Stimulated activated CD8-positive, alpha-beta memory T cell treated with anti-CD3 and anti-CD28 coated beads, Interleukin-2, amount 100 ng/mL, for 1 hour (primary cell): ENCODE measurements around the gene VAX1.
"Not testable (repeated sequence)": the region's sequence is repeated elsewhere in the genome, so short reads cannot be mapped to it uniquely, and the experiment has no call there.

Experiments used
- DNase-seq, 2 donors: peaks; one replicate each; pipeline ENCODE4 v3.0.0-alpha.2; 2020; ENCODE audit warnings: low read depth in 2 of 2

Gene VAX1, protein sequence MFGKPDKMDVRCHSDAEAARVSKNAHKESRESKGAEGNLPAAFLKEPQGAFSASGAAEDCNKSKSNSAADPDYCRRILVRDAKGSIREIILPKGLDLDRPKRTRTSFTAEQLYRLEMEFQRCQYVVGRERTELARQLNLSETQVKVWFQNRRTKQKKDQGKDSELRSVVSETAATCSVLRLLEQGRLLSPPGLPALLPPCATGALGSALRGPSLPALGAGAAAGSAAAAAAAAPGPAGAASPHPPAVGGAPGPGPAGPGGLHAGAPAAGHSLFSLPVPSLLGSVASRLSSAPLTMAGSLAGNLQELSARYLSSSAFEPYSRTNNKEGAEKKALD

DNA sequence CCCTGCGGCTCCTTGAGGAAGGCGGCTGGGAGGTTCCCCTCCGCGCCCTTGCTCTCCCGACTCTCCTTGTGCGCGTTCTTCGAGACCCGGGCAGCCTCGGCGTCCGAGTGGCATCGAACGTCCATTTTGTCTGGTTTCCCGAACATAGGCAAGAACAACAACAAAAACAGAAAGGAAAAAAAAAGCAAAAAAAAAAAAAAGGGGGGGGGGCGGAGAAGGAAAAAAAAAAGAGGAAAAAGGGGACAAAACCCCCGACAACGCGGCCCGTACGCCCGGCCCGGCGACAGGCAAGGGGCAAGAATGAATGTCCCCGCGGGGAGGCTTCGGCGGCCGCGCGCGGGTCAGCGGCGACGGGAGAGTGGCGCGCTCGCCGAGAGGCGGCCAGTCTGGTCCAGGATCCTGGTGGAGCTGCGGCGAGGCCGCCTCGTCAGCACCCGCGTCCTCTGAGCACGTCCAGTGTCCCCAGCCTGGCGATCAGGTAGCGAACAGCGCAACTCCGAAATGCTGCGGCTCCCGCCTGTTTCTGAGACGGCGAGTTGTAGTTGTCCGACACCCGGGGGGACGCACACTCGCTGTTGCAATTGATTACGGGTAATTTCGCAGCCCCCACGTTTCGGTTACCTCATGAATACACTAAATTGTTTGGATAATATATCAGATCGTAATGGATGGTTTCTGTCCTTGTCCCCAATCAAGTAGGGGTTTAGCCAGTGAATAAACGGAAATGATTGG is at the start of gene VAX1:
Gene VAX1, minus strand, starts transcription at position 360 of the 732 bp plus-strand sequence. Its CDS starts 214 bp downstream, at position 146.
- no peak for DNase-seq

DNA sequence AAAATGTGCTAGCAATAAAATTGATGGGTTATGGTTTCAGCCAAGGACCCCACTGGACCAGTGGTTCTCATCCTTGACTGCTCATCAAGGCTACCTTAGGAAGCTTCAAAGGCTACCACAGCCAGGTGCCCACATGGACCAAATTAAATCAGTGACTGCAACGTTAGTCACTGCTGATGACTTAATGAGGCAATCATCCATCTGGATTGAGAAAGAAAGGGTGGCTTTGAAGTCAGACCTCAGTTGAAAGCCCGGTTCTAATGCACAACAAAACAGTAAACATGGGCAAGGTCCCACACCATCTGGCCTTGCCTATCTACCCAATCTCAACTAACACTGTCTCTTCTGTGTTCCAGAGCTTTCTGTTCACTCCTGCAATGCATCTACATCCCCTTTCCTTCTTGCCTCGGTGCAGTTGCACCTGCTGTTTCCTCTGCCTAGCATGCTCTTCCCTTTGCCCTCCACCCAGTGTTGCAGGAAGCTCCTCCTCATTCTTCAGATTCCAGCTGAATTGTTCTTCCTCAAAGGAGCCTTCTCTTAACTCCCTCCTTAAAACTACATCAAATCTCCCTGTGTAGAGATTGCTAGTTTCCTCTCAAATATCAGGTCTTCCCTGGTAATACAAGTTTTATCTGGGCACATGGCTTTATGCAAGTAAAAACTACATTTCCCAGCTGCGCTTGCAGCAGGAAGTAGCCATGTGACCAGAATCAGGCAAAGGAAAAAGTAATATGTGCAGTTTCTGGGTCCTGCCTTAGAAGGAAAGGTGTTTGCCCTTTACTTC is 49.0 kb upstream of the VAX1 start:
- no peak for DNase-seq

DNA sequence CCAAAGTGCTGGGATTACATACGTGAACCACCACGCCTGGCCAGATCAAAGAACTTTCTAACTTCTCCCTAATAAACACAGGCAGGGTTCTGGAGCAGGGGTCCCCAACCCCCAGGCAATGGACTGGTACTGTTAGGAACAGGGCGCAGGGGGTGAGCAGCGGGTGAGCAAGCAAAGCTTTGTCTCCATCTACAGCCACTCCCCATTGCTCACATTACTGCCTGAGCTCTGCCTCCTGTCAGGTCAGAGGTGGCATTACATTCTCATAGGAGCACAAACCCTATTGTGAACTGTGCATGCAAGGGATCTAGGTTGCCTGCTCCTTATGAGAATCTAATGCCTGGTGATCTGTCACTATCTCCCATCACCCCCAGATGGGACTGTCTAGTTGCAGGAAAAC is 47.7 kb upstream of the VAX1 start:
- not testable (repeated sequence) for DNase-seq

DNA sequence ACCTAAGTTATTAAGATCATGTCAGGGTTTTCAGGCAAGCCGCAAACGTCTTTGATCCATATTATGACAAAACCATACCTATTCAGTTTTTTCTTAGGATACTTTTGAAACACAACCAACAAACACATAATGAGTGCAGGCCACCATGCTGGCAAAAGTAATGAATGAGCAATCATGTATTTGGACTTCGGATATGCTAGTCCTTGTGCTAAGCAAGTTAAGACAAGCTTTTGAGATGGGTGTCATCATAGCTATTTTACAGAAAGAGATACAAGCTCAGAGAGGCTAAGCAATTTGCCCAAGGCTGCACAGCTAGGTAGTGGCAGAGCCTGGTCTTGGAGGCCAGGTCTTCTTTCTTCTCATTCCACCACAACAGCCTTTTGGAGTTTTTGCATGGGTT is 46.8 kb upstream of the VAX1 start:
- DNase-seq, result no peak

DNA sequence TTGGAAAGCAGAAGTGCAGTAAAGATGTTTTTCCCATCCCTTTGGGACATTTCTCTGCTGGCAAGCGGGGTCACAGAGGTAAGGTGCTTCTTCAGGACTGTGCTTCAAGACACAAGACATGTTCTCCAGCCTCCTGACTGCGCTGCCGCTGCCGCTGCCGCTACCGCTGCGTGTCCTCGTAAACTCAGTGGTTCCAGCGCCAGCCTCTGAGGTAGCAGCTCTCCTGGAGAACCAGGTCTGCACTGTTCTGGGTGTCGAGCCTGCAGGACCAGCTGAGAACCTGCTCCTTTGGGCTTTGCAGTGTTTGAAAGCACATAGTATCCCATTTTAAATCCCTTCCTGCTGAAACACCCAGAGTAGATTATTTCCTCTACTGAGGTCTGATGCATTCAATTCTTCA is 46.2 kb upstream of the VAX1 start:
- DNase-seq, result no peak

DNA sequence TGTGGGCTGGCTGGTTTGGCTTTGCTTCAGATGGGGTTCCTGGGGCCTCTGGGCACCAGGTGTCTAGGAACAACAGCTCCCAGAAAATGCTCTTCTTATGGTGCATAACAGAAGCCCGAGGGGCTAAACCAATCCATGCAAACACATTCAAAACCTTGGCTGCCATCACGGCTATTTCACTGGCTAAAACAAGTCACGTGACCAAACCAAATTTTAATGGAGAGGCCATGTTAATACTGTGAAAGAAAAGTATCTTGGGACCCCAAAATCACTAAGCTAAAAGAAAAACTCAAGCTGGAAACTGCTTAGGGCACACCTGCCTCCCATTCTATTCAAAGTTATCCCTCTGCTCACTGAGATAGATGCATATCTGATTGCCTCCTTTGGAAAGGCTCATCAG is 40.1 kb upstream of the VAX1 start:
- DNase-seq, result no peak

DNA sequence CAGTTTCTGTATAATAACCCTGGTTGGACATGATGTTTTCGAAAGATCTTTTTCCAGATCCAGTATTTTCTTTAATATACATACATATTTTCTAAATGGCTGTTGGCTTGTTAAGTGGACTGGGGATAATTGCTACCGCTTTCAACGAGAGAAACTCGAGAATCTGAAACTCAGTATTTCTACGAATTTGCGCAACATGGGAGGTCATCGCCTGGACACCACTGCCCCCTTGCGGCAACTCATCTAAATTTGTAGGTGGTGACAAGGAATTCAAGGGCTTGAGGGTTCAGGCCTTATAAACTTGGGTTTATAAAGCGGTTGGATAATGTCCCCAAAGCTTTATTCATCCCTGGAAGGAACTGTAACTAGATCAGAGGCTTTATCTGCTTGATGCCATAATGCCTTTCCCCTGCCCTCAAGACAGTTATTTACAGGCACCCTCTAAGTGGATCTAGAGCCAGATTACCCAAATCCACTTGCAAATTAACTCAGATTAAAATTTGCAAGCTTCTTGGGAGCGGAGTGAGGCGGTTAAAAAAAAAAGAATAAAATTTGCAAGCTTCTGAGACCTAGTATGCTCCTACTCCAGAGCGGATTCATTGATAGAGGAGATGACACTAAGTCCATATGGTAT is 37.9 kb upstream of the VAX1 start:
- peak; percentile 29 to 57 for DNase-seq

DNA sequence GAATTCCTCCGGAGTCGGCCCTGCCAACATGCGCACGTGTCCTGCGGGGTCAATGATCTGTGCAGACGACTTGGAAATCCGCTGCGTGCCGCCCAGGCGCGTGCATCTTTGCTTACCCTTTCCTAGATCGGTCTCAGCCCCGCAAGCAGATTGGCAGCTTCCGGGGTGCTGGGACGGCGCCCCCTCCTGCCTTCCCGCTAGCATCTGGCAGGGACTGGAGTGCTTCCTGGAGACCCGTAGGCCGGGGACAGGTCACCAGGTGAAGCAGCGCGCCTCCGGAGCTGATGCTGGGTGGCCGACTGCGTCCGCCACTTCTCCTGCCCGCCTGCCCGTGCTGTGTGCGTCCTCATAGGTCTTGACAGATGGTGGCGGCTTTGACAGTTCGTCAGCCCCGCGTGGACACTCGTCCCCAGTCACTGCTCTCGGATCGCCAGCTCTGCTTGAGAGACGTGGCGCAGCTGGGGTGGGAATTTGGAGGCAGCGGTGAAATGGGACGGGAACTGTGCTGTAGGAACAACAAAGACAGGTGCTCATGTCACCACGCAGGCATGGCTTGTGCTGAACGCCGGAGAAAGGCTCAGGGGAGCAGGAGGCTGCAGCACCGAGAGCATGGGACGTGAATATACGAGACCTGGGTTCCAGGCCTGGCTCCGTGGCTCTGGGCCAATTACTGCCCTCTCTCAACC is 37.3 kb upstream of the VAX1 start:
- DNase-seq, result no peak

DNA sequence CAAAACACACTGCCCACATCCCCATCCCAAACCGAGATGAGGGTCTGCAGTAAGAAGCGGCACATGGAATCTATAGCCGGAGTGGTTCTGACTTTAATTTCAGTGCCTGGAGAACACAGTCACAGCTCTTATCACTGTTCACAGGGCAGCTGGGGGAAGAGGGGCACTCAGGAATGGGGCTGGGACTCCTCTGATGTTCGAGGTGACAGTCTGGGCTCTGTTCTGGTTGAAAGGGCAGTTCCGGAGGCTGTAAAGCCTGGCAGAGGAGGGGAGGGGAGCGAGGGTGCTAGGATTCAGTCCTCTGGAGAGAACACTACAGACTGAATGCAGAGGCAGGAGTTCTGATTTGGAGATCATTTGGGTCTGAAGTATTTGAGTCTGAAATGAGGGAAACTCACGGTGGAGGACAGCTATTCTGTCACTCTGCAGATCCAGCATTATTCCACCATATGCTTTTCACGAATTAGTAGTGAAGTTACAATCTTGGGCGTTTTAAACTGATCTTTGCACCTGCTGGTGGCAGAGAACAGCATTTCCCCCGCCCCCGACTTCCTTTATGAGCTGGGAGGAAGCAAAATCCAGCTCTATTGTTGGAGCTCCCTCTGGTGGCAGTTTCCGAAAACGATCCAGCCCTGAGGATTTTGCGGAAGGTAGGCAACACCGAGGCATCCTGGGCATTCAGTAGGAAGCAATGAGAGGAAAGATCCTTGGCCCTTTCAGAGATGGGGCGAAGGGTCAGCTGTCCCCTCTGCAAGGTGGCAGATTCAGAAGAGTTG is 36.6 kb upstream of the VAX1 start:
- peak; percentile 52 to 67 for DNase-seq

DNA sequence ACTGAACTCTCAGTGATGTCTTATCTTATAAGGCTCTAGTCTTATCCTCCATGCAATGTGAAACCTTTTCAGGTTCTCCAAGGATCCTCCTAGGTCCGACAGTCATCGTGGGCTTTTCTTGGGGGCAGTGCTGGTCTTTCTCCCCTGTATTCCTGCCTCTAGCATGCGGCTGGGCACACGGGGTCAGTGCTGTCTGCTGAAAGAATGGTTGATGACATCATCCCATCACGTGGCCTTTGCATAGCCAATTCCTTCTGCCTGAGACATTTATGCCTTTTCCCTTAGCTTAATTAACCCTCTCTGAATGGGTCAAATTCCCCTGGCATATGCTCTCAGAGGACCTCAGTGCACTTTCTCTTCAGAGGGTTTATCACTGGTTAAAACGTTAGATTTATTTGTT is 32.2 kb upstream of the VAX1 start:
- no peak for DNase-seq

DNA sequence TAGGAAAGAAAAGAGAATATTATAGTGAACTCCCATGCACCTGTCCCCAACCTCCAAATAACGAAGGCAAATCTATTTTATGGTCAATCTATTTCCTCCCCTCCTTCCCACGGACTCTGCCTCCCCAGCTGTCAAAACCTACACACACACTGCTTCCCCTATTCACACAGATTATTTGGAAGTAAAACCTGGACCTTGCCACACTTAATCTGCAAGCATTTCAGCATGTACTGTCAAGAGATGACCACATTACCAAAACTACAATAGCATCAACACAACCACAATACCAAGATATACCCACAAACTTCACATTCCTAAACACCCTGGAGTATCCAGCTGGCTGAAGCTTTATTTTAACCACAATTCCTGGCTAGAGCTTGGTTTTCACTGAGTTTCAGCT is 31.4 kb upstream of the VAX1 start:
- DNase-seq, result no peak

DNA sequence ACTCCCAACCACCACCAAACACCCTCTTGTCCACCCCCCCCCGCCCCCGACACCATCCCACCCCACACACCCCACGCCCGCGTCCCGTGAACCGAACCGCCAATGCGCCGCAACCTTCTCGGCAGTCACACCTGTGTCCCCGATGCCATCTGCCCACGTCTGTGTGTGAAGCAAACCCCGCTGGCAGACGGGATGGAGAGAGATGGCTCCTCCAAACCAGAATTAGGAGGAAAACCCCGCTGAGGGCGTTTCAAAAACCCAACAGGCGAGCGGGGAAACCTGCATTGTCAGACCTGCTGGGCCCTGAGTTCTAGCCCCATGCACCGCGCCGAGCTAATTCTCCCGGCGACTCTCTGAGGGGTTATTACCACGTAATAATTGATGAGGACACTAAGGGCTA is 30.7 kb upstream of the VAX1 start:
- no peak for DNase-seq

DNA sequence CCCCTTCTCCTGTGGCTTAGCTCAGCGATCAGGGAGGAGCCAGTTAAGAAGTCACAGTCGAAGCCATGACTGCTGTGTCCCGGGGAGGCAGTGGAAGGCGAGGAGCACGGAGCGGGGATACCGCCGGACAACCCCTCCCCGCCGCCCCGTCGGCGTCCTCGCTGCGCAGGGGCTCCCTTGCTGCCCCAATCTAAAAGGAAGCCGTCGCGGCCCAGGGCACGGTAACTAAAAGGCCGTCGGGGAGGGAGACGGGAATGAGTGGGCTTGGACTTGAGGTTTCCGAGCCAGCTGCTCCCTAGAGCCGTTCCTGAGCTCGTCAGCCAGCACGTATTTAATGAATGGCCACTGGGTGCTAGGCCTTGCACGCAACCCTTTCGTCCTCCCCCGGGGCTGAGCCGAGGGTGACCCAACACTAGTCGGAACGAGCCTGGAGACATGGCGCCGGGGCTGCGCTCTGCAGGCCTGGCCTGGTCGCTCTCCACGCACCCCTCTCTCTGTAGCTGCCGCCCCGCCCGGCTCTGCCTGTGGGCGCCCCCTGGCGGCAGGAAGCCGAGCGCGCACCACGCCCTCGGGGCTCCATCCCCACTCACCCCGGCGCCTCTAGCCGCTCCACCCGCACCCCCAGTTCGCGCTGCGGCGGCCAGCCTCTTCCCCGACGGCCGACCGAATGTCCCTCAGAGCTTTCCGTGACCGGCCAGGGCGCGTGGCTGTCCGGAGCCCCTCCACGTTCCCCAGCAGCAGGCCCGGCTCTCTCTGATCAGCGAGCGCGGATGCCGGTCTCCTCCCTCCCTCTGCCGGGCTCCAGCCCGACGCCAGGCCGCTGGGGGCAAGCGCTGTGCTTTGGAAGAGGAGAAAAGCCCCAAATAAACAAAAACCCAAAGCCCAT is 30.0 kb upstream of the VAX1 start:
- peak; percentile 12 to 46 for DNase-seq

DNA sequence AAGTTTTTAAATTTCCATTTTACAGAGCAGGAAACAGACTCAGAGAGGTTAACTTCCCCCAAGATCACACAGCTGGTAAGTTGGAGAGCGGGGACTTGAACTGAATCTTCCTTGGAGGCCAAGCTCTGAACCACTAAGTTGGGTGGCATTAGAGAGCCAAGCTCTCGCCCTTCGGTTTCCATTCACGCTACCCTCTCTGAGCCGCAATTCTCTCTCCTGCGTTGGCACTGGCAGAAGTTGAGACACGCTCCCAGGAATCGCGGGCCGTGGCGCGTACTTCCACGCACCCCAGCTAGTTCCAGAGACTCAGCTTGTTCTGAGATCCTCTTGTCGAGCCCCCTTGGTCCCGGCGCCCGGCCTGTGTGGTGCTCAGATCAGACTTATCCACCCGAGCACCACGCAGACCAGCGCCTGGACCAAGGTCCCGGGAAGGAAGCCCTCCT is 29.3 kb upstream of the VAX1 start:
- no peak for DNase-seq

DNA sequence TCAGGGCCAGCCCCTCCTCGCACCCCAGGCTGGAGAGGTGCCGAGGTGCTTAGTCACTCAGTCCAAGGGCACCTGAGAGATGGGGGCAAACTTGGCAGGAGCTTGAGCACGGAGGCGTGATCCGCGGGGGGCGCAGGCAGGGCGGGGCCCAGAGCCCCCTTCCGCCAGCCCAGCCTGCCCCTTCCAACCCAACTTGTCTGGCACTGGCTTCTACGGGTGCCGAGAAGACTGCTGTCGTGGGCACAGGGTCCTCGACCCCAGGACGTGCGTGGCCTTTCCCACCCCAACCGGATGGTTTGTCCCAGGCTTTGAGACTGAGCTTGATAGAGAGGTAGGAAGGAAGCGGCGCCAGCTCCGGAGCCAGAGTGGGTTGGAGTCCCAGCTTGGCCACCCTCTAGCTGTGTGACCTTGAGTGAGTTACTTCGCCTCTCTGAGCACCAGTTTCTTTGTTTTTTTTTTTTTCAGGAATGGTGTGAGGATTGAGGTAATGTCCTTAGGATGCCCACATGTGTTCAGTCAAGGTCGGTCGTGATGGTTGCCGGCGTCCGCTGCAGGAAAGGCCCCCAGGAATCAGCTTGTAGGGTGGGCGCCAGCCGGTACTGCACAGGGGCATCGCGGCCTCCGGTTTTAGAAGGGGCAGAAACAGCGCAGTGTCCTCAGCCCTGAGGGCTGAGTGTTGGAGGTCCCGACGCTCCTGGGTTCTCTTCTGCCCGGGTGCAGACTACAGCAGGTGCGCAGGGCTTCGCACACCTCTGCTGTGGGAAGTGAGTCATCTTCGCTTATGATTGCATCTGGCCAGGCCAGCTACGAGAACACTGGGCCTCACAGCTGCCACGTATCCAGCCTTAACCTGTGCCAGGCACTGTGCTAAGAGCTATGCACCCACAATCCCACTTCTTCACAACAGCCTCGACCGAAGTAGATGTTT is 28.6 kb upstream of the VAX1 start:
- no peak for DNase-seq

DNA sequence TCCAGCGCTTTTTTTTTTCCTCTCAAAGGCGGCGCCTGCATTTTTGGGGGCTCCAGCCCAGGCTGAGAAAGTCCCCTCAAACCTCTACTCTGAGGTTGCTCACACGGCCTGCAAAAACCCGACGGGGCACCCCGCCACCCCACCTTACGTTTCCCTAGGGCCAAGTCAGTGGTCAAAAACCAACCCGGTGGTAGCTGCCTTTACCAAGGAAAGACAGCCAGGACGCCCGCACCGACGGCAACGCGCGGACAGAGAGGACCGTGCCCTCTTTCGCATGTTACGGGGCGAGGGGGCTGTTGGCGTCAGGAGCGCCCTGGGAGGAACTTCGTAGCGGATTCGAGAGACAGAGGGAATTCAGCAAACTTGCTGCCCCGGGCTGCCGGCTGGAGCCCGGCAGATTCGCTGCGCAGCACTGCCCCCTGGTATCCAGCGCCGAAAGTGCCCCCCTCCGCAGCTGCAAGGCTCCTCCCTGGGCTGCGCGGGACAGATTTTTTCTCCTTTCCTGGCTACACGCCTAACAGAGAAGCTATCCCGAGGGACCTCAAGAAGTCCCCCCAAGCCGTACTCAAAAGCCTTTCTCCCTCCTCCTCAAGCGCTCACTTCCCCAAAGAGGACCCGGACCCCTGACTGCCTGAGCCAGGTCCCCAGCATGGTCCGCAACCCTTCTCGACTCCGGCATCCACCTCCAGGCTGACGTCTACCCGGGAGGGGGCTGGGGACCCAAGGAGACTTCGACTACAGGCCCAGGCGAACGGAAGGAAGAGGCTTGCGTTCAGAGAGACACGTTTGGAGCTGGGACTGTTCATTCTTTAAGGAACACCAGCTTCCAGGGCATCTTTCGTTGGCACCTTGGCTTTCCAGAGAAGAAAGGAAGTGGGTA is 27.7 kb upstream of the VAX1 start:
- DNase-seq, result no peak
